Trophoblast cell (in vitro differentiated cells and primary cell): Measurements from ENCODE around the gene INSYN2B.

ENCODE experiments used
- DNase-seq, 2 donors: peaks; one replicate each; pipeline ENCODE4 v3.0.0-alpha.2; 2016
- H2AFZ ChIP-seq: 2 replicates; pipeline ENCODE4 v1.6.1; 2013; ENCODE audit warnings: low read length, moderate library complexity, mild to moderate bottlenecking; ENCODE audit not compliant: insufficient read depth, poor library complexity
- H2AK5ac ChIP-seq: 2 replicates; pipeline ENCODE4 v1.6.1; 2013; ENCODE audit warnings: mild to moderate bottlenecking, low read length
- H2BK120ac ChIP-seq: 2 replicates; pipeline ENCODE4 v1.6.1; 2013; ENCODE audit warnings: low read length, mild to moderate bottlenecking, moderate library complexity; ENCODE audit not compliant: insufficient read depth, poor library complexity
- H2BK12ac ChIP-seq: 2 replicates; pipeline ENCODE4 v1.6.1; 2013; ENCODE audit warnings: mild to moderate bottlenecking, low read length, moderate library complexity
- H2BK5ac ChIP-seq: 2 replicates; pipeline ENCODE4 v1.6.1; 2013; ENCODE audit warnings: low read length, low read depth, moderate library complexity, mild to moderate bottlenecking; ENCODE audit not compliant: poor library complexity
- H3K14ac ChIP-seq: 2 replicates; pipeline ENCODE4 v1.6.1; 2013; ENCODE audit warnings: mild to moderate bottlenecking, low read length
- H3K18ac ChIP-seq: 2 replicates; pipeline ENCODE4 v1.6.1; 2013; ENCODE audit warnings: mild to moderate bottlenecking, low read length
- H3K23ac ChIP-seq: 2 replicates; pipeline ENCODE4 v1.6.1; 2013; ENCODE audit warnings: low read length
- H3K27ac ChIP-seq: 2 replicates; pipeline ENCODE4 v1.5.1; 2013; ENCODE audit warnings: low read depth, mild to moderate bottlenecking, inconsistent platforms, low read length, moderate library complexity
- H3K27me3 ChIP-seq: 2 replicates; pipeline ENCODE4 v1.6.1; 2013; ENCODE audit warnings: inconsistent platforms, mild to moderate bottlenecking, low read length, moderate library complexity; ENCODE audit not compliant: insufficient read depth
- H3K36me3 ChIP-seq, 2 experiments: 1 replicate in 1 of 2; 2 replicates in 1 of 2; pipeline ENCODE4 v1.6.1; 2013; ENCODE audit warnings: low read length in 2 of 2, mild to moderate bottlenecking in 2 of 2, moderate library complexity in 1 of 2; ENCODE audit not compliant: insufficient read depth in 2 of 2, control insufficient read depth in 1 of 2
- H3K4ac ChIP-seq: 2 replicates; pipeline ENCODE4 v1.6.1; 2013; ENCODE audit warnings: low read depth, mild to moderate bottlenecking, low read length, moderate library complexity
- H3K4me1 ChIP-seq, 2 experiments: 1 replicate in 1 of 2; 2 replicates in 1 of 2; pipeline ENCODE4 v1.6.1; 2013; ENCODE audit warnings: low read length in 2 of 2, mild to moderate bottlenecking in 2 of 2, moderate library complexity in 1 of 2; ENCODE audit not compliant: insufficient read depth in 2 of 2, control insufficient read depth in 1 of 2
- H3K4me2 ChIP-seq: 2 replicates; pipeline ENCODE4 v1.6.1; 2013; ENCODE audit warnings: inconsistent platforms, mild to moderate bottlenecking, low read length, moderate library complexity
- H3K4me3 ChIP-seq: 2 replicates; pipeline ENCODE4 v1.5.1; 2013; ENCODE audit warnings: mild to moderate bottlenecking, low read depth, low read length, inconsistent platforms
- H3K79me1 ChIP-seq: one replicate; pipeline ENCODE4 v1.6.1; 2013; ENCODE audit warnings: low read length
- H3K79me2 ChIP-seq: 2 replicates; pipeline ENCODE4 v1.6.1; 2013; ENCODE audit warnings: low read length, mild to moderate bottlenecking; ENCODE audit not compliant: control insufficient read depth, insufficient read depth, poor library complexity
- H3K9ac ChIP-seq: 2 replicates; pipeline ENCODE4 v1.6.1; 2013; ENCODE audit warnings: mild to moderate bottlenecking, low read length
- H3K9me3 ChIP-seq: 2 replicates; pipeline ENCODE4 v1.6.1; 2013; ENCODE audit warnings: low read depth, mild to moderate bottlenecking, control low read depth, inconsistent platforms, low read length; ENCODE audit not compliant: insufficient read depth
- H4K12ac ChIP-seq: 2 replicates; pipeline ENCODE4 v1.6.1; 2013; ENCODE audit warnings: low read depth, mild to moderate bottlenecking, low read length, moderate library complexity
- H4K8ac ChIP-seq: 2 replicates; pipeline ENCODE4 v1.6.1; 2013; ENCODE audit warnings: low read depth, mild to moderate bottlenecking, low read length, moderate library complexity
- H4K91ac ChIP-seq: one replicate; pipeline ENCODE4 v1.6.1; 2013; ENCODE audit warnings: low read depth, mild to moderate bottlenecking, low read length, moderate library complexity
- WGBS: extraction: QIAGEN DNeasy Blood & Tissue Kit; methylation state at CpG from one replicate; pipeline ENCODE4 v1.1.7; 2013; ENCODE audit warnings: missing lambda C conversion rate; ENCODE audit not compliant: insufficient read length, insufficient coverage; ENCODE audit errors: extremely low coverage; 5-methylcytosine and 5-hydroxymethylcytosine counted together

INSYN2B gene

GRCh38 chr5:169893010-169893409, 87.3 kb downstream of the INSYN2B start:
- Histone ChIP-seq H2AK5ac (no peak overlapping the region), H3K27me3 (no peaks in the 10 kb centered on the region), H3K4ac (no peak overlapping the region), H3K4me2 (no peak overlapping the region), H3K4me3 (no peak overlapping the region), H2BK5ac (no peak overlapping the region), H3K79me2 (no peaks in the 10 kb centered on the region), H3K4me1 (no peaks in the 10 kb centered on the region), H3K9ac (no peak overlapping the region), H4K8ac (no peak overlapping the region), H3K23ac (no peak overlapping the region), H4K12ac (no peak overlapping the region), H3K27ac (no peak overlapping the region), H3K14ac (no peak overlapping the region), H2AFZ (no peak overlapping the region), H4K91ac (no peak overlapping the region), H3K9me3 (no peaks in the 10 kb centered on the region), H2BK12ac (no peak overlapping the region), H3K79me1 (no peaks in the 10 kb centered on the region), H3K18ac (no peak overlapping the region), H3K36me3 (no peaks in the 10 kb centered on the region), H2BK120ac (no peak overlapping the region)
- DNase-seq = no peak

DNA sequence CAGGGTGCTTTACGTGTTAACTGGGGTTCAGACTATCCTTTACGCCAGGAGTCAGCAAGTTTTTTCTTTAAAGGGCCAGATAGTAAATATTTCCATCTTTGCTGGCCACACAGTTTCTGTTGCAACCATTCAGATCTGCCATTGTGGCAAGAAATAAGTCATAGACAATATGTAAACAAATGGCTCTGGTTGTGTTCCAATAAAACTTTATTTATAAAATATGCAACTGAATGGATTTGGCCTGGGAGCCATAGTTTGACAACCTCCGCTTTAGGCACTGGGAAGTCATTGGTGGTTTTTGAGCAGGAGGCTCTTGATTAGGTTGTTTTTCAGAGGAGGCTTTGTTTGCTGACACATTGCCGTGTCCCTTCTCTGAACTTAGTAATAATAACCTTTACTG, 90.7 kb downstream of the INSYN2B start:
- Histone ChIP-seq H2AFZ (no peak overlapping the region), H2BK5ac (no peak overlapping the region), H3K27me3 (no peaks in the 10 kb centered on the region), H4K12ac (no peak overlapping the region), H3K27ac (no peak overlapping the region), H2AK5ac (no peak overlapping the region), H3K4me1 (no peaks in the 10 kb centered on the region), H3K9ac (no peak overlapping the region), H3K4me2 (no peak overlapping the region), H3K14ac (no peak overlapping the region), H3K23ac (no peak overlapping the region), H4K8ac (no peak overlapping the region), H2BK12ac (no peak overlapping the region), H3K79me1 (no peaks in the 10 kb centered on the region), H4K91ac (no peak overlapping the region), H3K18ac (no peak overlapping the region), H3K79me2 (no peaks in the 10 kb centered on the region), H3K9me3 (no peaks in the 10 kb centered on the region), H3K4ac (no peak overlapping the region), H2BK120ac (no peak overlapping the region), H3K36me3 (no peaks in the 10 kb centered on the region), H3K4me3 (no peak overlapping the region)
- no peak for DNase-seq
- no CpG with 5 or more reads among the region's 4 CpGs for WGBS

DNA sequence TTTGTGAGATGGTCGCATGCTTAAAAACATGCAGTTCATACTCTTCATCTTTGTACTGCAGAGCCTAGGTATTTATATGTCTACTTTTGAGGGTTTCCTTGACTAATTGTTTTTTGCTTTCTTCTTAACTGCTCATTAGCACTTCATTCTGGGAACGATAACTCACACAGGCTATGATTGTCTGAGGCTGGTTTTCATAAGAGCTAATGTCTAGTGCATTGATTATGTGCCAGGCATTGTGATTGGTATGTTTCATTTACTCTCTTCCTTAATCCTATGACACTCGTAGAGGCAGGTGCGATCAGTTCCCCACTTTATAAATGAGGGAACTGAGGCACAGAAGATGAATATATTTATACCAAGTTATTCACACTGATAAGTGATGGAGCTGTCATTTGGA, 93.6 kb downstream of the INSYN2B start:
- H2BK12ac ChIP-seq = no peak overlapping the region
- H3K27ac ChIP-seq = no peak overlapping the region
- no peak overlapping the region for H3K4ac ChIP-seq
- H3K23ac ChIP-seq = no peak overlapping the region
- no peak overlapping the region for H4K12ac ChIP-seq
- no peaks in the 10 kb centered on the region for H3K36me3 ChIP-seq
- H3K4me2 ChIP-seq = no peak overlapping the region
- H3K18ac ChIP-seq = no peak overlapping the region
- no peak overlapping the region for H3K14ac ChIP-seq
- H3K9me3 ChIP-seq = no peaks in the 10 kb centered on the region
- DNase-seq = no peak
- H2BK120ac ChIP-seq = no peak overlapping the region
- H3K27me3 ChIP-seq = no peaks in the 10 kb centered on the region
- H4K91ac ChIP-seq = no peak overlapping the region
- H2AK5ac ChIP-seq = no peak overlapping the region
- no peak overlapping the region for H2AFZ ChIP-seq
- H3K4me3 ChIP-seq = no peak overlapping the region
- H3K4me1 ChIP-seq = no peaks in the 10 kb centered on the region
- H3K79me2 ChIP-seq = no peaks in the 10 kb centered on the region
- H3K9ac ChIP-seq = no peak overlapping the region
- H2BK5ac ChIP-seq = no peak overlapping the region
- H3K79me1 ChIP-seq = no peaks in the 10 kb centered on the region
- WGBS = no CpG with 5 or more reads among the region's 4 CpGs
- no peak overlapping the region for H4K8ac ChIP-seq

DNA sequence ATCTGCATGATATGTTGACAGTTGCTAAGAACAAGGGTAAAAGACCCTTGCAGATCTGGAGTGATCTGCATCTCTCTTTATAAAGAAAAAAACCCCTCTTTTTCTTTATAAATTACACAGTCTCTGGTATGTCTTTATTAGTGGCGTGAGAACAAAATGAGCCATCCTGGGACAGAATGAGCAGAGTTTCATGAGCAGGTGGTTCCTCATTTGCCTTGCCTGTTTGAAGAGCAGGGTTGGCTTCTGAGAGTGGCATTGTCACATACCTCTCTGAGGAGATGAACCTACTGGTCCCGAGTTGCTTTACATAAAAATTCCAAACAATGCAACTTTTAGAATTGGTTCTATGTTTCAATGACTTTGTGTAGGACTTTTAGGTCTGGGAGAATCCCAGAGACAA, 94.3 kb downstream of the INSYN2B start:
- Histone ChIP-seq H3K4ac (no peak overlapping the region), H4K91ac (no peak overlapping the region), H3K79me2 (no peaks in the 10 kb centered on the region), H3K4me1 (no peaks in the 10 kb centered on the region), H3K79me1 (no peaks in the 10 kb centered on the region), H2BK120ac (no peak overlapping the region), H3K27me3 (no peaks in the 10 kb centered on the region), H2AK5ac (no peak overlapping the region), H3K23ac (no peak overlapping the region), H3K4me3 (no peak overlapping the region), H3K27ac (no peak overlapping the region), H2AFZ (no peak overlapping the region), H3K9ac (no peak overlapping the region), H2BK5ac (no peak overlapping the region), H3K4me2 (no peak overlapping the region), H4K12ac (no peak overlapping the region), H3K36me3 (no peaks in the 10 kb centered on the region), H3K14ac (no peak overlapping the region), H2BK12ac (no peak overlapping the region), H4K8ac (no peak overlapping the region), H3K18ac (no peak overlapping the region), H3K9me3 (no peaks in the 10 kb centered on the region)
- DNase-seq = no peak
- WGBS = no CpG with 5 or more reads among the region's 2 CpGs
